NT2/D1 (cell line): ENCODE results near the gene CDC20.
A peak's percentile ranks its signal among the peaks of the same experiment; 100 is the strongest.

ENCODE experiments used
- DNase-seq: peaks from one replicate; pipeline ENCODE4 v3.0.0-alpha.2; 2011; ENCODE audit warnings: low read depth, low spot score
- H3K27me3 ChIP-seq: 2 replicates; pipeline ENCODE4 v1.6.0; 2011; ENCODE audit warnings: mild to moderate bottlenecking; ENCODE audit not compliant: insufficient read length, insufficient read depth
- H3K36me3 ChIP-seq: 2 replicates; pipeline ENCODE4 v1.6.1; 2011; ENCODE audit warnings: mild to moderate bottlenecking, low read length, mixed read lengths; ENCODE audit not compliant: insufficient read depth, insufficient read length
- H3K4me1 ChIP-seq: 2 replicates; pipeline ENCODE4 v1.5.1; 2011; ENCODE audit not compliant: insufficient read depth, insufficient read length
- H3K4me3 ChIP-seq: 2 replicates; pipeline ENCODE4 v1.5.1; 2011; ENCODE audit warnings: low read depth; ENCODE audit not compliant: insufficient read length
- H3K9ac ChIP-seq: 2 replicates; pipeline ENCODE4 v1.6.0; 2011; ENCODE audit warnings: low read depth; ENCODE audit not compliant: insufficient read length
- H3K9me3 ChIP-seq: 2 replicates; pipeline ENCODE4 v1.5.1; 2011; ENCODE audit warnings: mild to moderate bottlenecking, low read length; ENCODE audit not compliant: insufficient read depth
- SUZ12 ChIP-seq: IDR thresholded peaks from 2 replicates; pipeline ENCODE4 v1.6.1; 2011; ENCODE audit not compliant: insufficient read length, insufficient read depth; ENCODE audit errors: extremely low read depth
- YY1 ChIP-seq: IDR thresholded peaks from 2 replicates; pipeline ENCODE4 v1.6.1; 2011; ENCODE audit not compliant: insufficient read length, insufficient read depth
- ZNF274 ChIP-seq: IDR thresholded peaks from 2 replicates; pipeline ENCODE4 v1.6.1; 2011; ENCODE audit warnings: mild to moderate bottlenecking, low read depth, low read length

CDC20 gene

DNA sequence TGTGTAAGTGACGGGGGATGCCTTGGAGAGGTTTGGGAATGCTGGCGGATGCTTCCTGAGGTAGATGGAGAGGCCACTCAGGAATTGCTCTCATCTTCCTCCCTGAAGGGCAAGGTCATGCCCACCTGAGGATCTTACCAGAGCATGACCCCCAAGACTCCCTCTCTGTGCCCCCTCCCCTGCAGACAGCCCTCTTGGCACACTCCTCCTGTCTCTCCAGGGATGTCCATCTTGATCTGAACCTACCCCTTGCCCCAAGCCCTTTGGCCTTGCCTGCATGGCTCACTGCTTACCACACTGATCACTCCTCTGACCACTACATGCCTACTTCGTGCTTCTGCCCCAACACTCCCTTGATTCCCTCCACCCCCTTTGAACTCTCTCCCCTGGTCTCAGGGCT is 39.0 kb upstream of the CDC20 start:
- peaks cover 16% of the 10 kb centered on the region for H3K4me1 ChIP-seq
- H3K9me3 ChIP-seq = 0 out of 2 replicates have a peak, but pooled peaks cover under 1% of the 10 kb centered on the region
- no peak for DNase-seq

DNA sequence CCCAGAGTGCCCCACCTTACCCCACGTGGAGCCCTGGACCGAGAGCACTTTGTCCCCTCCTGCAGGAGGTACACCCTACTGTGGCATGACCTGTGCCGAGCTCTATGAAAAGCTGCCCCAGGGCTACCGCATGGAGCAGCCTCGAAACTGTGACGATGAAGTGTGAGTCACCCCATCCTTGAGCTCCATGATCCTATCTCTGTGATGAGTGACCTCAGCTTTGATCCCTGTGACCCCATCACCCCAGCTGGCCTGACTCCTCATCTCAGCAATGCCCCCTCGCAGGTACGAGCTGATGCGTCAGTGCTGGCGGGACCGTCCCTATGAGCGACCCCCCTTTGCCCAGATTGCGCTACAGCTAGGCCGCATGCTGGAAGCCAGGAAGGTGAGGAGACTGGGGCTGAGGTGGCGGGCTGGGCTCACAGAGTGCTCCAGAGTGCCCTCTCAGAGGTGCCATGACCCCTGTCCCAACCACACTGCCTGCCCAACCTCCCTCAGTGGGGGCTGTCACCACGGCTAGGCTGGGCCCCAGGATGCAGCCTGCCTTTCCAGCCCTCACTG is 37.4 kb upstream of the CDC20 start:
- Histone ChIP-seq H3K36me3 (no peaks in the 10 kb centered on the region), H3K9ac (no peak overlapping the region), H3K4me1 (peaks cover 13% of the 10 kb centered on the region), H3K4me3 (no peak overlapping the region), H3K27me3 (no peaks in the 10 kb centered on the region), H3K9me3 (peaks cover 16% of the 10 kb centered on the region)
- DNase-seq = no peak
- TF ChIP-seq YY1 = no peak
- no peak for TF ChIP-seq SUZ12
- no peak for TF ChIP-seq ZNF274

More for the DNA sequence above, 39.0 kb upstream of the CDC20 start:
- H3K36me3 ChIP-seq = no peaks in the 10 kb centered on the region
- TF ChIP-seq YY1 (no peak), ZNF274 (no peak), SUZ12 (no peak)
- H3K4me3 ChIP-seq = no peak overlapping the region
- no peaks in the 10 kb centered on the region for H3K27me3 ChIP-seq
- H3K9ac ChIP-seq = no peak overlapping the region

DNA sequence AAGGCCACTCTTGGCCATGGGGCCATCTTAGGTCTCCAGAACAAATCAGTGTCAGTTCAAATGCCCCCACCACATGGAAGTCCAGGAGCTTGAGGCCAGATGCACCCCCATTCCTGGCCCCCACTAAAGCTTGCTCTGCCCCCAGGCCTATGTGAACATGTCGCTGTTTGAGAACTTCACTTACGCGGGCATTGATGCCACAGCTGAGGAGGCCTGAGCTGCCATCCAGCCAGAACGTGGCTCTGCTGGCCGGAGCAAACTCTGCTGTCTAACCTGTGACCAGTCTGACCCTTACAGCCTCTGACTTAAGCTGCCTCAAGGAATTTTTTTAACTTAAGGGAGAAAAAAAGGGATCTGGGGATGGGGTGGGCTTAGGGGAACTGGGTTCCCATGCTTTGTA is 36.3 kb upstream of the CDC20 start:
- Histone ChIP-seq H3K27me3 (no peaks in the 10 kb centered on the region), H3K36me3 (no peaks in the 10 kb centered on the region), H3K4me3 (no peak overlapping the region), H3K4me1 (peaks cover 13% of the 10 kb centered on the region), H3K9ac (no peak overlapping the region), H3K9me3 (peaks cover 25% of the 10 kb centered on the region)
- DNase-seq = no peak
- TF ChIP-seq SUZ12 (no peak), ZNF274 (no peak), YY1 (no peak)

DNA sequence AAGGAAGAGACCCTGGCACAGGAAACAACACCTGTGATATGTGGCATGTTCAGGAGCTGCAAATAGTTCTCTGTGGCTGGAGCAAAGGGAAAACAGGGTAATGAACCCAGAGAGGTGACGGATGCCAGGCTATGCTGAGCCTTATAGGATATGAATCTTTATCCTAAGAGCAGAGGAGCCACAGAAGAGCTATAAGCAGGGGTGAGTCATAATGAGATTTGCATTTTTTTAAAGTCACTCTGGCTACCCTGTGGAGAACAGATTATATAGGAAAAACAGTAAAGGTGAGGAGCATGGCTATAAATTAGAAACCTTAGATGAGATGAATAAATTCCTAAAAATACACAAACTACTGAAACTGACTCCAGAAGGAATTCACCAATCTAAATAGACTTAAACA is 34.0 kb upstream of the CDC20 start:
- Histone ChIP-seq H3K9ac (no peak overlapping the region), H3K27me3 (no peaks in the 10 kb centered on the region), H3K4me3 (no peak overlapping the region), H3K9me3 (peaks cover 34% of the 10 kb centered on the region), H3K36me3 (no peaks in the 10 kb centered on the region), H3K4me1 (peaks cover 9% of the 10 kb centered on the region)
- DNase-seq = no peak
- TF ChIP-seq ZNF274 = no peak
- no peak for TF ChIP-seq YY1
- TF ChIP-seq SUZ12 = no peak

DNA sequence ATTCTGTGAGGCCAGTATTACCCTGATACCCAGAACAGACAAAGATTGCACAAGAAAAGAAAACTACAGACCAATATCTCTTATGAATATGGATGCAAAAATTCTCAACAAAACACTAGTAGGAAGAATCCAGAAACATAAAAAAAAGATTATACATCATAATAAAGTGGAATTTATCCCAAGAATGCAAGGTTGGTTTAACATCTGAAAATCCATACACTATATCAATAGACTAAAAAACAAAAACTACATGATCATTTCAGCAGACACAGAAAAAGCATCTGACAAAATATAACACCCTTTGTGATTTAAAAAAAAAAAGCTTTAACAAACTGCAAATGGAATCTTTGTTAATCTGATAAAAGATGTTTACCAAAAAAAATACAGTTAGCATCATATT is 33.4 kb upstream of the CDC20 start:
- no peak for DNase-seq
- TF ChIP-seq ZNF274 (no peak), SUZ12 (no peak), YY1 (no peak)
- Histone ChIP-seq H3K36me3 (no peaks in the 10 kb centered on the region), H3K4me3 (no peak overlapping the region), H3K9me3 (peaks cover 34% of the 10 kb centered on the region), H3K9ac (no peak overlapping the region), H3K27me3 (no peaks in the 10 kb centered on the region), H3K4me1 (peaks cover 11% of the 10 kb centered on the region)

DNA sequence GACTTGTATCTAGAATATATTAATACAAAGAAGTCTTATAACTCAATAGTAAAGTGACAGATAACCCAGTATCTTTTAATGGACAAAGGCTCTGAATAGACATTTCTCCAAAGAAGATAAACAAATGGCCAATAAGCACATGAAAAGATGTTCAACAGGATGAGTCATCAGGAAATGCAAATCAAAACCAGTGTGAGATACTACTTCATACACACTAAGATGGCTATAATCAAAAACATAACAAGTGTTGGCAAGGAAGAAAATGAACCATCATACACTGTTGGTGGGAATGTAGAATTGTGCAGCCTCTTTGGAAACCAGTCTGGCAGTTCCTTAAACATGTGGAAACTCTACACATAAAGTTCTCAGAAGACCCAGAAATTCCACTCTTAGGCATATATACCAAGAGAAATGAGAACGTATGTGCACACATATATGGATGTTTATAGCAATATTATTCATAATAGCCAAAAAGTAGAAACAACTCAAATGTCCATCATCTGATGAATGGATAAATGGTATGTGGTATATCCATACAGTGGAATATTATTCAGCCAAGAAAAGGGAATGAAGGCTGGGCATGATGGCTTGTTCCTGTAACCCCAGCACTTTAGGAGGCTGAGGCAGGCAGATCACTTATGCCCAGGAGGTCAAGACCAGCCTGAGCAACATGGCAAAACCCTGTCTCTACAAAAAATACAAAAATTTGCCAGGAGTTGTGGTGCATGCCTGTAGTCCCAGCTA is 31.1 kb upstream of the CDC20 start:
- Histone ChIP-seq H3K9ac (no peak overlapping the region), H3K9me3 (peaks cover 34% of the 10 kb centered on the region), H3K4me3 (no peak overlapping the region), H3K27me3 (no peaks in the 10 kb centered on the region), H3K36me3 (no peaks in the 10 kb centered on the region), H3K4me1 (peaks cover 10% of the 10 kb centered on the region)
- no peak for DNase-seq
- no peak for TF ChIP-seq SUZ12
- no peak for TF ChIP-seq ZNF274
- TF ChIP-seq YY1 = no peak

DNA sequence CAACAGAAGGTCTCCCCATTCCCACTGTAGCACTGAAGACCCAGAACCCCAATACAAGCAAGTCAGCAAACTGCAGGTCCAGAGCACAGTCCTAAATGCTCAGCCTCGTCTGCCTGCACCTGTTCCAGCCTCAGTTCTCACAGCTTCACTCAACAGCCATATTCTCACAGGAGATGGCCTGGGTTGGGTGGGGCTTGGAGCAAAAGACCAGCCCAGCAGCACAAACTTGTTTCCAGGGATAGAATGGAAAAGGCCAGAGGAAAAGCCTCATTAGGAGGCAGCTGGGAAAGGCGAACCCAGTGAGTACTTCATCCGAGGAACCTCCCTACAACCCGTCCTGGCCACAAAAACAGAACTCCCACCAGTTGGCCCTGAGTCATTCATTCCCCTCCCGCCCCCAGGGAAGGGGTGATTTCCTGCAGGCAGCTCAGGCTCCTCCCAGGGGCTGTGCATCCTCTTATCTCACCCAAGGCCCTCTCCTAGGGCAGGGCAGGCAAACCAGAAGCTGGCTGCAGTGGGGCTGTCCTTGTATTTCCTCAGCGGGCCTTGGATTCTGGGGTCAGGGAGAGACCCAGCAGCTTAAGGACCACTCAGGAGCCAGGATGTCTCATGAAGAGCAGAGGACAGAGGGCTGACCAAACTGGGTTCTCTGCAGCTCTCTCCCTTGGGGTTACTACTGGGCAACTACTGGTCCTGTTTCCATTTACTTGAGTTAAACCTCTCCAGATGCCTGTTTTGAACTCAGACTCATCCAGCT is 28.6 kb upstream of the CDC20 start:
- no peaks in the 10 kb centered on the region for H3K27me3 ChIP-seq
- peaks cover 30% of the 10 kb centered on the region for H3K9me3 ChIP-seq
- H3K4me3 ChIP-seq = no peak overlapping the region
- H3K9ac ChIP-seq = peak overlapping the region; percentile 27
- H3K36me3 ChIP-seq = no peaks in the 10 kb centered on the region
- peaks cover 8% of the 10 kb centered on the region for H3K4me1 ChIP-seq
- TF ChIP-seq ZNF274 (no peak), YY1 (no peak), SUZ12 (no peak)
- DNase-seq = peak; percentile 78
